Measurements from ENCODE around the gene RALB. TPM values are rescaled to one million over a fixed set of nuclear protein-coding genes. Genes with fewer than 3 reads are reported as not detected.

The RALB gene
- total RNA-seq, 2 donors from 2014 or later: 37.1 to 45.8 TPM

- Mint-ChIP-seq H3K27me3 (ENCODE audit: insufficient read depth) (peaks cover 2% of the 10 kb centered on the region), H3K4me1 (peaks cover 22% of the 10 kb centered on the region), H3K9me3 (no peaks in the 10 kb centered on the region), H3K36me3 (ENCODE audit: low read depth) (peaks cover 43% of the 10 kb centered on the region), H3K4me3 (no peak overlapping the region), H3K27ac (no peak overlapping the region)
- no peak for TF ChIP-seq CTCF (conservative IDR thresholded peaks at IDR 0.05)
- no peak overlapping the region for H3K4me3 ChIP-seq (ENCODE audit: low read length)
- peaks cover 4% of the 10 kb centered on the region for H3K4me1 ChIP-seq (ENCODE audit: control insufficient read depth, insufficient read depth, low read length)
- H3K36me3 ChIP-seq (ENCODE audit: control insufficient read depth, insufficient read depth, low read length): peaks cover 35% of the 10 kb centered on the region
- H3K9ac ChIP-seq (ENCODE audit: extremely low read depth, low read length, poor library complexity, severe bottlenecking): no peak overlapping the region
- no peaks in the 10 kb centered on the region for H3K9me3 ChIP-seq (ENCODE audit: control insufficient read depth, low read length)
- no peaks in the 10 kb centered on the region for H3K27me3 ChIP-seq (ENCODE audit: control insufficient read depth, insufficient read depth, low read length, poor library complexity, severe bottlenecking)
- H3K27ac ChIP-seq (ENCODE audit: low read depth, low read length): no peak overlapping the region
- DNase-seq: no peak
- WGBS, 2 experiments (ENCODE audit: insufficient coverage in 1 of 2, insufficient read length in 1 of 2): 67 to 86% methylated on average over 2 of the region's 2 CpGs
These were observed 38.1 kb downstream of the RALB start for GRCh38 chr2:120290737-120291136.

GRCh38 chr2:120291401-120292311, 39.0 kb downstream of the RALB start:
- 72 to 94% methylated on average over 2 to 4 of the region's 4 CpGs for WGBS, 2 experiments (ENCODE audit: insufficient coverage in 1 of 2, insufficient read length in 1 of 2)
- no peak for DNase-seq
- no peak for TF ChIP-seq CTCF (conservative IDR thresholded peaks at IDR 0.05)
- peaks cover 2% of the 10 kb centered on the region for H3K27me3 Mint-ChIP-seq (ENCODE audit: insufficient read depth)
- Histone ChIP-seq H3K27ac (ENCODE audit: low read depth, low read length) (no peak overlapping the region), H3K9ac (ENCODE audit: extremely low read depth, low read length, poor library complexity, severe bottlenecking) (no peak overlapping the region), H3K4me3 (ENCODE audit: low read length) (no peak overlapping the region), H3K36me3 (ENCODE audit: control insufficient read depth, insufficient read depth, low read length) (peaks cover 38% of the 10 kb centered on the region), H3K4me1 (ENCODE audit: control insufficient read depth, insufficient read depth, low read length) (peaks cover 4% of the 10 kb centered on the region), H3K9me3 (ENCODE audit: control insufficient read depth, low read length) (no peaks in the 10 kb centered on the region), H3K27me3 (ENCODE audit: control insufficient read depth, insufficient read depth, low read length, poor library complexity, severe bottlenecking) (no peaks in the 10 kb centered on the region)
- H3K4me3 Mint-ChIP-seq: no peak overlapping the region
- peaks cover 22% of the 10 kb centered on the region for H3K4me1 Mint-ChIP-seq
- peaks cover 44% of the 10 kb centered on the region for H3K36me3 Mint-ChIP-seq (ENCODE audit: low read depth)
- no peaks in the 10 kb centered on the region for H3K9me3 Mint-ChIP-seq
- peak overlapping the region; percentile 27 for H3K27ac Mint-ChIP-seq

- no peak overlapping the region for H3K9ac ChIP-seq (ENCODE audit: extremely low read depth, low read length, poor library complexity, severe bottlenecking)
- Mint-ChIP-seq H3K4me3 (no peak overlapping the region), H3K4me1 (peaks cover 22% of the 10 kb centered on the region), H3K9me3 (no peaks in the 10 kb centered on the region), H3K36me3 (ENCODE audit: low read depth) (peaks cover 48% of the 10 kb centered on the region), H3K27me3 (ENCODE audit: insufficient read depth) (peaks cover 2% of the 10 kb centered on the region), H3K27ac (no peak overlapping the region)
- H3K9me3 ChIP-seq (ENCODE audit: control insufficient read depth, low read length): no peaks in the 10 kb centered on the region
- no peak for DNase-seq
- H3K4me3 ChIP-seq (ENCODE audit: low read length): no peak overlapping the region
- no peaks in the 10 kb centered on the region for H3K27me3 ChIP-seq (ENCODE audit: control insufficient read depth, insufficient read depth, low read length, poor library complexity, severe bottlenecking)
- TF ChIP-seq CTCF (conservative IDR thresholded peaks at IDR 0.05): no peak
- 86 to 89% methylated on average over 1 to 4 of the region's 5 CpGs for WGBS, 2 experiments (ENCODE audit: insufficient coverage in 1 of 2, insufficient read length in 1 of 2)
- peaks cover 46% of the 10 kb centered on the region for H3K36me3 ChIP-seq (ENCODE audit: control insufficient read depth, insufficient read depth, low read length)
- H3K4me1 ChIP-seq (ENCODE audit: control insufficient read depth, insufficient read depth, low read length): peaks cover 4% of the 10 kb centered on the region
- no peak overlapping the region for H3K27ac ChIP-seq (ENCODE audit: low read depth, low read length)
These were observed 40.7 kb downstream of the RALB start for GRCh38 chr2:120293096-120294007.
